Erythroblast (primary cell): Measurements from ENCODE around the gene LZTS2.

Source experiments
- GATA1 ChIP-seq: IDR thresholded peaks from 2 replicates; pipeline ENCODE4 v1.6.1; 2011; ENCODE audit warnings: low read depth, mild to moderate bottlenecking, control low read depth, low read length, moderate library complexity
- POLR2A ChIP-seq: IDR thresholded peaks from 2 replicates; pipeline ENCODE4 v1.6.1; 2011; ENCODE audit warnings: mild to moderate bottlenecking, low read length

DNA sequence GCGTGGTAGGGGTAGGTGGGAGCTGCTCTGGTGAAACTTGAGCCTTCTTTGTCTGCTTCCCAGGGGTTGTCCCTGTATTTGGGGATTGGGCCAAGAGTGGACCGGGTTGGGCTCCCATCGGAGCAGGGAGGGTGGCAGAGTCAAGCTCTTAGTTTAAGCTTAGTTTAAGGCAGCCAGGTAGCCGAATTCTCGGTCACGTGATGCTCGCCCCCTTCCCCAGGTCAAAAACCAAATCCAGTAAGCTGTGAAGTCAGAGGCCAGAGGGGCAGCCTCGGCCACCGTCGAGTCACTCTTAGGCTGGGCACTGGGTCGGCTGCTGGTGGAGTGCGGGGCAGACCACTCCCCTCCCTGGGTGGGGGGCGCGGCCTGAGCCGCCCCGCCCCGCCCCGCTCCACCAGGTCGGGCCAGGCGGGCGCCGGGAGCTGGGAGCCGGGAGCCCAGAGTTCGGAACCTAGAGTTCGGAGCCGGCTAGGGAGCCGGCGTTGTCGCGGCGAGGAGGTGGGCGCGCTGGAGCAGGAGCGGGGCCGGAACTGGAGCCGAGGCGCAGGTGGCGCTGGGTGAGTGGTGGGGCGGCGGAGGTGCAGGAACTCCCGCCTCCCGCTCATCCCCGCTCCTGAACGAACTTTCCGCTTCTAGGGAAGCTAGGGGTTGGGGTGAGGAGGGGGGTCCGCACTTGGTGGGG lies 2.8 kb upstream of the LZTS2 start:
- TF ChIP-seq POLR2A (no peak), GATA1 (no peak)
